Stimulated activated CD4-positive, alpha-beta T cell treated with anti-CD3 and anti-CD28 coated beads, Interleukin-4, amount 100 ng/mL, for 1 hour (primary cell): ENCODE data around the gene WDFY4.

Experiments
- DNase-seq: peaks from one replicate; pipeline ENCODE4 v3.0.0-alpha.2; 2020

The WDFY4 gene

DNA sequence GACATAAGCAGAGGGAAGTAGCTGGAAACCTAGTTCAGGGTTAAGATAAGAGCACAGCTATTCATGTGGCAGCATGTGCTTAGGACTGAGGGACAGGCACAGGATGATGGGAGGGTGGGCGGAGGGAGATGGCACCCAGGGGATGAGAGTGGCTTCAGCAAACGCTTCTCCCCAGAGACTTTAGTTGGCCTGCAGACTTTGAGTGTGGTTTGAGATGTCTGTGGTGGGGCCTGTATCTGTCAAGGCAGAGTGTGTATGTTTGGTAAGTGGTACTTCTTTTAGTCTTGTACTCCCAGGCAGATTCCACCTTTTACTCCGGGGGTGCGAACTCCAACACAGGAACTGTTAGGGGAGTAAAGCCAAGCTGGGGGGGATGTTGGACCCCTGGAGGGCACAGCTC lies 88.9 kb downstream of the WDFY4 start:
- DNase-seq, result no peak

DNA sequence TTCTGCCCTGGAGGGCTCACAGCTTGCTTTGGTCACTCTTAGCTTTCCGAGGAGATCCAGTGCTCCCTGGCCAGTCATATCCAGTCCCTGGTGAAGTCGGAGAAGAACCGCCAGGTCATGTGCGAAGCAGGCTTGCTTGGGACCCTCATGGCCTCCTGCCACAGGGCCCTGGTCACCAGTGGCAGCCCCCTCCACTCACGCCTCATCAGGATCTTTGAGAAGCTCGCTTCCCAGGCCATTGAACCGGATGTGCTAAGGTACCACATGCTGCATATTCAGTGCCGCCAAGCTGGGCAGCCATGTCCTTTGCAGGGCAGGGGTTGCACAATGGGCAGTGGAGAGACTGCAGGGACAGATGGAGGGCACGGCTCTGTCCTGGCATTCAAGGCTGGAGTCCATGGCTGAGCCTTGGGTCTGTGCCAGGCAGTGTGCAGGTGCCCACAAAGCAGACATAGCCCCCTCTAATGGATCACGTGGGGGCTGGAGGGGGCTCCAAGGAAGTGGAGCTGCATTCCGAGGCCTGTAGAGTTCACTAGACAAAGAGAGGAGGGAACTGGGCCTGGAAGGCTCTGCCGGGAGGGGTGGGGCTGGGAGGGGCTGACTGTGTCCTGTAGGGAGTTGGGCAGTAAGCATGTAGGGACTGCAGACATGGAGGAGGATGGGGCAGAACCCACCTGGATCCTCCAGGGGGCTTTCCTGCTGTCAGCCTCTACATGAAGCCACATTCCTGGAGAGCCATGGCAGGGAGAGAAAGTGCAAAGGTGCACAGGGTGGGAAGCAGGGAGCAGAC lies 89.9 kb downstream of the WDFY4 start:
- no peak for DNase-seq

DNA sequence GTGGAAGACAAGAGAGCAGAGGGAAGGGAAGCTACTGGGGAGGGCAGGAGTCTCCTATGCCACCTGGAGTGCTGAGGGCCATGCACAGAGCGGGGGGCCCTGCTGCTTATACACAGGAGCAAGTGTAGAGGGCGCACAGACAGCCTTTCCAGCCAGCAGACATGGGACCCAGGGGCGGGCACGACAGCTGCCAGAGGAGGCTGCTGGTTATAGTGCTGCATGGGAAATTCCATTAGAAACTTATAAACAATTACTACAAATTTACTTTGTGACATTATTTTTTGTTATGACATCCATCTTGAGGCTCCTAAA lies 90.5 kb downstream of the WDFY4 start:
- no peak for DNase-seq

DNA sequence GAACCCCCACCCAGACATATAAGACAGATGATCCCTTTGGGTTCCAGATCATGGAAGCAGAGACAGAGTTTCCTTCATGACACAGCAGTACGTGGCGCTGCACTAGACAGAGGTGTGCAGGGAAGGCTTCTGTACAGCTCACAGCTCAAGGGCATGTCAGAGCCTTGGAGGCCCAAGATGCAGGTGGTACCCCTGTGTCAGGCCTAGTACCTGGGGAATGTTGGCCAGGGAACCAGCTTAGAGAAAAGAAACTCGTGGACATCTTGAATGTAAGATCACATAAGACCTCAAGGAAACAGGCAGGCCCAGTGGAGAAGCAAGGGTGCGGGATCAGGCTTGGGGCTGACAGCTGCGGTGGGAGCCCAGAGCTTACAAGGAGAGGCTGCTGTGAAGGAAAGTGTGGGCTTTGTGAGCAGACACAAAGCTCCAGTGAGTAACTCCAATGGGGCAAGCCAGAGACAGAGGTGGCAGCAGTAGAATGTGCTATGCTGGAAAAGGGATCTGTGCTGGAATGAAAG lies 91.4 kb downstream of the WDFY4 start:
- DNase-seq, result no peak

DNA sequence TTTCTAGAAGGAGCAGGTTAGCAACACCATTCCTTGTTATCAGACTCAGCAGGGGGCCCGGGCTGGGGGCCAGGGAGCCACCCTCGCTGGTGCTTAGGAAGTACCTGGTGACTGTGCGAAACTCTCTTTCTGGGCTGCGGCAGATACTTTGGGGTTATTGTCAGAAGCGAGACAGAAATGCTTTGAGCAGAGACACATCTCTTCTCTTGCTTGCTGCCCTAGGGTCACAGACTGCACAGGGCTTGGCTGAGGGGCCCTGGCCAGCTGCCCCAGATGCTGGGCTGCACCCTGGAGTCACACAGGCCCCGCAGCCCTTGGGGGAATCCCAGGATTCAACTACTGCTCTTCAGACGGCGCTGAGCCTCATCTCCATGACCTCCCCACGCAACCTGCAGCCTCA lies 91.9 kb downstream of the WDFY4 start:
- no peak for DNase-seq

DNA sequence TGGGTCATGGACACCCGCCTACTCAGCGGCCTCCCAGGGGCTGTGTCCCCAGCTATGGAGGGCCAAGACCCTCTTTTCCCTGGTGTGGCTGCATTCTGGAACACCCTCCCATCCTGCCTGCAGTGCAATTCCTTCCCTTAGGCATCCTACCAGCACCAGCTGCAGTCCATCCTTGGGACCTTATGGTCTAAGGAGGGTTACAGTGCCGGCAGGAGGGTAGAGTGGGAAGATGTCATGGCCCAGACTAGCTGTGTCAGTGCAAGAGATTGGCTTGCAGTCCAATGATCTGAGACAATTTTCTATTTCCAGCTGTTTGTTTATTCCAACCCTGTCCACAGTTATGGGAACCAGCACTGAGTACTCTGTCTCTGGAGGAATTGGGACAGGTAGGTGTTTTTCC lies 92.4 kb downstream of the WDFY4 start:
- DNase-seq, result no peak

DNA sequence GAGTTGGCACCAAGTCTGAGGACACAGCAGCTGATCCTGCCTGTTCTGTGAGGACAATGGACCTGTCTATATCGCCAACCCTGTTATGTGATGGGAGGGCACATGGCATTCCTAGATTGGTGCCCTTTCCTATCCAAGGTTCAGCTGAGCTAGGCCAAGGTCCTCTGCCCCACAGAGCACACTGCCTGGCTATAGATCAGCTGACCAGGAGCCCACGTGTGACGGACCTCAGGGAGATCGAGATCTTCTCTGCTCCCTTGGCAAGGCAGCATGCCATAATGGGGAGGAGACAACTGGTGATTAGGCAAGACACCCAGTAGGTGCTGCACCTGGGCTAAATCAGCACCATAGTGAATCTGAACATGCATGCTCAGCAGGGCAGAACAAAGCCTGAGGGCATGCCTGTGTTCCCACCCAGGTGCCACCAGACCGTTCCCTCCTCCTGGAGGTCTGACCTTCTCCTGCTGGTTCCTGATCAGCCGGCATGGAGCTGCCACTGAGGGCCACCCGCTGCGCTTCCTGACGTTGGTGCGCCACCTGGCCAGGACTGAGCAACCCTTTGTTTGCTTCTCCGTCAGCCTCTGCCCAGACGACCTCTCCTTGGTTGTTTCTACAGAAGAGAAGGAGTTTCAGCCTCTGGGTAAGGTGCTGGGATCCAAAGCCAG lies 93.7 kb downstream of the WDFY4 start:
- no peak for DNase-seq

DNA sequence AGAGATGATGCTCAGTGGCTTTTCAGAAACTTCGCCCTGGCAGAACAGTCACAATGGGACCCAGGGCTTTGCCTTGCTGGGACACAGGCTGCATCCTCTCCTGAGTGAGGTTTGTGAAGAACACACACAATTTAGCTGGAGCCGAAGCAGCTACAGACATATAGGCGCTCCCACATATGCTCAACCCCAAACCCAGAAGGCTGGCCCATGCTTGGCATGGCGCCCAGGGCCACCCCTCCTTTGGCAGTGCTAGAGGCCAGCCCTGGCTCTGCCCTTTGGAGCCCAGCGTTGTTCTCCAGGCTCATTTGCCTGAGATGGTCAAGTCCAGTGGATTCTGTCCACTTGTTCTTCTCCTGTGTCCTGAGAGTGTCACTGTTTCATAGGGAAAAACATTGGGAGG lies 94.4 kb downstream of the WDFY4 start:
- no peak for DNase-seq

DNA sequence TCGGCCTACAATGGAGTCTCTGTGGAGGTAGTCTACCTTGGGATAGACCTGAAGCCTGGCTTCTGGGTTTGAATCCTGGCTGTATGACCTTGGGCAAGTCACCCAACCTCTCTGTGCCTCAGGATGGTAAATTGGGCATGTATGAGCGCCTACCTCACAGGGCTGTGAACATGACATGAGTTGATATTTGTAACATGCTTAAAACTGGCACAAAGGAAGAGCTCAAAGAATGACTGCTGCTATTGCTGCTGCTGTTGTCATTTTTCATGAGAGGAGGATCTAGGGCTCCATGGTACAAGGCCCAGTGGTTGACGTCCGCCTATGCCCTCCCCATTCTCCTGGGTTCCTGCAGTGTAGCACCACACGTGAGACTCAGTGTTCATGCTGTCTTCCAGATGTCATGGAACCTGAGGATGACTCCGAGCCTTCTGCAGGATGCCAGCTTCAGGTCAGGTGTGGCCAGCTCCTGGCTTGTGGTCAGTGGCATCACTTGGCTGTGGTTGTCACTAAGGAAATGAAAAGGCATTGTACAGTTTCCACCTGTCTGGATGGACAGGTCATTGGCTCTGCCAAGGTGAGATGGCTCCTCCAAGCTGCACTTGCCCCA lies 95.0 kb downstream of the WDFY4 start:
- DNase-seq, result no peak

DNA sequence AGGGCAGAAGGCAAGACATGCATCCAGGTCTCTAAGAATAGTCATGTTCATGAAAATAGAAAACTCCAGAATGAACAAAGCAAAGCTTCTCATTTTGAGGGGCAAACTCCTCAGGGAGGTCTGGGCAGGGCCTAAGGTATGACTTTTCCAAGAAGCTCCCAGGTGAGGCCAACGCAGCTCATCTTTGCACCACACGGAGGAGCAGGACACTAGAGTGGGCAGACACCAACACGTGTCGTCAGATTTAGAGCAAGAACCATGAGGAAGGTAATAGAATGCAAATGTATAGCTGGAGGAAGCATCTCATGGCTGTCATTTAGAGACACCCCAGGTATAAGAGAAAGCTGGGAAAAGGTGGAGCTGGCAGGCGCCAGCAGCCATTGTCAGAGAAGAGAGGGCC lies 95.7 kb downstream of the WDFY4 start:
- DNase-seq, result no peak

DNA sequence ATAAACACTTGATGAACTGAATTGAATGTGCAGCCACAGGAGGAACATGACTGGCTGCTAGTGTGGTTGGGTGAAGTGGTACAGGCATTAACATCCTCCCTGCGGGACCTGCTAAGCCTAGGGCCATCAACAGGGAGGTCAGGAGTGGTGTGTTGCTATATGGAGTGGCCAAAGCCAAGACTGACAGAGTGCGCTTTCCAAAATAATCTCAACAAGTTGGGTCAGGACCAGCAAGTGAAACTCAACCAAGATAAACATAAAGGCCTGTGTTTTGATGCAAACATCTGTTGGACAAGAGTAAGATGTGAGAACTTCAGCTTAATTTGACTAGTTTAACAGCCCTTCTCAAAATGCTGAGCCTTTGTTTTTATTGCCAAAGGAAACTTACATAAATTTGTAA lies 97.7 kb downstream of the WDFY4 start:
- DNase-seq, result no peak

DNA sequence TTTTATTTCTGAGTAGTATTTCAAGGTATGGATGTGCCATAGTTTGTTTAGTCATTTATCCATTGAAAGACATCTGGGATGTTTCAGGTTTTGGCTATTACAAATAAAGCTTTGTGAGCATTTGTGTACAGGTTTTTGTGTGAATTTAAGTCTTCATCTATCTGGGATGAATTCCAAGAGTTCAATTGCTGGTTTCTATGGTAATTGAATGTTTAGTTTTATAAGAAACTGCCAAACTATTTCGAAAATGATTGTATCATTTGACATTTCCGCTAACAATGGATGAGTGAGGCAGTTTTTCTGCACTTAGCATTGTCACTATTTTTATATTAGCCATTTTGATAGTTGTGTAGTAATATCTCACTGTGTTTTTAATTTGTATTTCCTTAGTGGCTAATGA lies 99.4 kb downstream of the WDFY4 start:
- no peak for DNase-seq

DNA sequence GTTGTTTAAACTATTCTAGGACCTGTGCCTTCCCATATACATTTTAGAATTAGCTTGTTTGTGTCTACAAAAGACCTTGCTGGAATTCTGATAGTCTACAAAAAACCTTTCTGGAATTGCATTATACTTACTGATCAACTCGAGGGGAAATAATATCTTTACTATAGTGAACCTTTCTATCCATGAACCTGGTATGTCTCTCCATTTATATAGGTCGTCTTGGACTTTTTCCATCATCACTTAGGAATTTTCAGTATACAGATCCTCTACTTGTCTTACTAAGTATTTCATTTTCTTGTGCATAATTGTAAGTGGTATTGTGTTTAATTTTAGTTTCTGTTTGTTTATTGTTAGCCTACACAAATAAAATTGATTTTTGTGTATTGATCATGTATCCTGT lies 101.1 kb downstream of the WDFY4 start:
- DNase-seq, result no peak

DNA sequence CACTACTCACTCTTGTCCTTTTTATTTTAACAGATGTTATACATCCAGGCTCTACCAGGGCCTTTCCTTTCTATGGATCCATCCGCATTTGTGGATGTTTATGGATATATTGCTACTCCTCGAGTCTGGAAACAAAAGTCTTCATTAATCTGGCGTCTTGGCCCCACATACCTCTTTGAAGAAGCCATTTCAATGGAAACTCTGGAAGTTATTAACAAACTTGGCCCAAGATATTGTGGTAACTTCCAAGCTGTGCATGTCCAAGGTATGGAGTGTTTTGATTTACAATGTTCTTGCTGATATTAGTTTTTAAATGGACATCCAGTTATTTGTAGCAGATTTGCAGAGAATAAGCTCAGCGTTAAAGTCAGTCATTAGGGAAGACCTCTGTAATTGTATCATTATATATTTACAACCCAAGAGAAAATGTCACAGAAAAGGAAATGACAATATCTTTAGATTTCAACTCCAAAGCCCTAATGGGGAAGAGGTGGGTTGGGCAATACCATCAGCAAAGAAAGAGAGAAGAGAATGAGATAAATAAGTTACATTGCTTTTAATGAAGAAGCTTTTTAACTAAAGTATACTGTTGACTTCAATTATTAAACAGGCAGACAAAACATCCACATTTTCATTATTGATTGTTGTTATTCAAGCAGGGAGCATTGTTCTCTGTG lies 102.1 kb downstream of the WDFY4 start:
- no peak for DNase-seq

DNA sequence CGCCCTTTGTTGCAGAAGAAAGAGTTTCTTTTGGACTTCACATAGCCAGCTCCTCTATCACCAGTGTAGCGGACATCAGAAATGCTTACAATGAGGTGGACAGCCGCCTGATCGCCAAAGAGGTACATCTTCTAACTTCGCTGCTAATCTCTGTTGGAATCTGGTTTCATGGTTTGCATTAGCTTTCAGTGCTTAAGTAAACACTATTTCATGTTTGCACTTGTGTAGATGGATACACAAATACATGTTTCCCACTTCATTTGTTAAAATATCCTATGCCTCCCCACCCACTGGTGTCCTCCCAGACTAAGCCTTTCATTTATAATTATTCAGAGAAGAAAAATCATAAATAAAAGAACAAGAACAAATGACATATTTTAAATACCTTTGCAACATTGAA lies 103.9 kb downstream of the WDFY4 start:
- DNase-seq, result no peak

DNA sequence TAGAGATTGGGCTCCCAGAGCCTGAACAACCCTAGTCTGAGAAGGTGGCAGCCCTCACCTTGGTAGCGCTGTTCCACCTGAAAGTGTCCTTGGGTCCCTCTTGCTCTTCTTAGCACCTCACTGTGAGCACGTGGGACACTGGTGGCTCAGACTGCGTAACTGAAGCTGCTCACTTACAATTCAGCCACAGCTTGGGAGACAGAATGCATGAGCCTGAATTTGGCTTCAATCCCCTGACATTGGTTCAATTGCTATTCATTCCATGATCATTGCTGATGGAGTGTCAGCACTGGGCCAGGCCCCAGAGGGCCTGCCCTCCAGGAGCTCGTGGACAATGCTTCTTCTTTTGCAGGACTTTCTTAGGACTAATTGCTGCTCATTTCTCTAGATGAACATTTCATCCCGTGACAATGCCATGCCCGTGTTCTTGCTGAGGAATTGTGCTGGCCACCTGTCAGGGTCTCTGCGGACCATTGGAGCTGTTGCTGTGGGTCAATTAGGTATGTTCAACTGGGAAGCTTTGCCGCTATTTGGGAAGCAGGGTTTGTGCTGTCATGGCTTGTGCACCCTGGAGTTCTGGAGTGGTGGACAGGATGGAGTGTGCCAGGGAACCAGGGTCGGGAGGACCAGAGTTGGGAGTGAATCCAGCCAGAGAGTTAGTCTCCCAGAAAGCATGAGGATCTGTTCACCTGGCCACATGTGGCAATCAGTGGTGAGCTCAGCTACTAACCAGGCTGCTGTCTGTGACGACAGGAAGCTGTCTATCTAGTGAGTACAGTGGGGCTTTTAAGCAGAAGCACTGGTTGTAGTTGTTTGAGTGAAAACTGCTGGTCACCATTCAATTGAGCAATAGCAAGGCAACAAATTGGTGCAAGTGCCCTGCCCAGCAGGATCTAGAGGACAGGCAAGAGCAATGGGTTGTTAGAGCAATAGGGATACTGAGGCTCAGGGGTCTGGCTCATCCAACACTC lies 105.1 kb downstream of the WDFY4 start:
- DNase-seq, result no peak

DNA sequence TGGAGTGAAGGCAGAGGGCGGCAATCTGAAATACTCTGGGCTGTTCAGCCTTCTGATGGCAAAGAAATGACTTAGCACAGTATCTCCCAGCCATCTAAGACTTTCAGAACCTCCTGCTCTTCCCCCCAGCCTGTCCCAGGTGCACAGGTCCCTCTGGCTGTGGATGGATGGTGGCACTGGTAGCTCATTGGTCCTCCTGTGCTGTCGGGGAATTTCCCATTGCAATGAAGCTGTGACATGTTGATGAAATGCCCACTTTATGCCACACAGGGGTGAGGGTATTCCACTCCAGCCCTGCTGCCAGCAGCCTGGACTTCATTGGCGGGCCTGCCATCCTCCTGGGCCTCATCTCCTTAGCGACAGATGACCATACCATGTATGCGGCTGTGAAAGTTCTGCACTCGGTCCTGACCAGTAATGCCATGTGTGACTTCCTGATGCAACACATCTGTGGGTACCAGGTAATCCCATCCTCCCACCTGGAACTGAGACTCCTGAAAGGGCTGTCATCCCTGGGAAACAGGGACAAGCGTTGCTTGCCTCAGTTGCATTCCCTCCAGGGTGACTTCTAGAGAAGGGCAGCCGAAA lies 105.9 kb downstream of the WDFY4 start:
- DNase-seq, result no peak

DNA sequence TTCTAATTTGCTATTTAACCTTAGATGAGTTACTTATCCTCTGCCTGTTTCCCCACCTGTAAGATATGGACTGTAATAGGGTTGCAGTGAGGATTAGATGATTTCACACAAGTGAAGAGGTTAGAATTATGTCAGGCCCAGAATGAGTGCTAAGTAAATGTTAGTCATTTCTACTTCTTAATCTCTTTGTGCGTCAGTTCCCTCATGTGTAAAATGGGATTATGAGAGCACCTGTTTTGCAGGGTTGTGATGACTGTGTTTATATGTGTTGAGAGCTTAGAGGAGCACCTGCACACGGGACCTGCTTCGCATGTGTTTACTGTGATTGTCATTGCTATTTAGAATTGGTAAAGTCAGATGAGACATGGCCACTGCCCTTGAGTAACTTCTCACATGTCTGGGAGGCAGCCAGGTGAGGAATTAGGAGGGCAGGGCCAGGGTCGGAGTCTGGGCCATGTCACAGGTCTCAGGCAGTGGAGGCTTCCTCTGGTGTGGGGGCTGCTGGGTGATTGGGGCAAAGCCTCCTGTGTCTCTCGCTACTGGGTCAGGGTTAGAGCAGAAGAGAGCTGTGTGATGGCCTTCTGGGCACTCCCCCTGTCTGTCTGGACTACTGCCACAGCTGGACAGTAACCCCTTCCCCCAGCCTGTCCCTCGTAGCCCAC lies 106.7 kb downstream of the WDFY4 start:
- DNase-seq, result no peak

DNA sequence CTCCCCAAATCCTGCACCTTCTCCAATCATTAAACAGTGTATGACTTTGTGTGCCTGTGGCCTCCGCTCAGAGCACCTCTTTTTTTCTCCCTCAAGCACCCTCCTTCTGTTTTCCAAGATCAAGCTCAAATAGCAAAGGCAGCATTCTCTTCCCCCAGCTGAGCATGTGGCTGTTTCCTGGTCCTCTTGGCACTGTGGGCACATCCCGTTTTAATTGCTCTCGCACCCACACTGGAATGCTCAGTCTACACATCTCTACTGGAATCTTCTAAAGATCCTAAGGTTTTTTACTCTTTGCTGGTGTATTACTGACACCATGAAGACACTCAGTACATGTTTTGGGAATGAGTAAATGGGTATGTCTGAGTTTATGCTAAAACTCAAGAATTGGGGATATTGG lies 107.4 kb downstream of the WDFY4 start:
- DNase-seq, result no peak

DNA sequence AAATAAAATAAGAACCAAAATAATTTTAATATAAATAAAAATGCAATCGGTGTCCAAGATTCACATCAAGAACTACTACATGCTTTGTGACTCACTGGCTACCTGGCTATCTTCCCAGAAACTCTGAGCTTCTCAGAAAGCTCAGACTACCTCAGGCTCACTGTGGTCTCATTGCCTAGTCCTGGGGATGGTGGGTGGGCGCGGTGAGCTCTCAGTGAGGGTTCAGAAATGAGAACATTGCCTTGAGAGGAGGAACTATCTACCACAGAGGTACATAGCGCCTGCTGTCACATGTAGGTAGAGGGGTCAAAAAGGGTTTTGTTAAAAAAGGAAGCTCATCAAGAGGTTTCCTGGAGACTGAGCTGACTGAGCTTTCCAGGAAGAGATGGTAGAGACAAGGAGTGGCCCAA lies 108.0 kb downstream of the WDFY4 start:
- no peak for DNase-seq

DNA sequence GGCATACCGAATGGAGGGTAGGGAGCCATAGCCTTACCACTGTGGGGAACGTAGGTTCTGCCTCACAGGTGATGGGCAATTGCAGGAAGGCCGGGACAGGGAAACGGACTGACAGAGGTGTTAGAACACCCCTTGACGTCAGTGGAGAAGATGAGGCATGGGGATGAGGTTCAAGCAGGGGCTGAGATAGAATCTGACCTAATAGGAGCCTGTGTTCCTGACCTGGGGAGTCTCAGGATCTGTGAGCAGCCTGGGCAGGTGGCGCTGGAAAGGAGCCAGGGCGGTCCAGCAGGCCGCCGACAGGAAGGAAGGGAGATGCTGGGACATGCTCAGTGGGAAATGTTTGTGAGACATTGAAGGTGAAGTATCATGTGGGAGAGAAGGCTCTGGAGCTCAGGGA lies 109.4 kb downstream of the WDFY4 start:
- no peak for DNase-seq
